ENCODE measurements around the gene WDR43.

- TF ChIP-seq CTCF (IDR thresholded peaks at IDR 0.05; ENCODE audit: low read depth, low read length, missing input control) (no peak), TAF1 (conservative IDR thresholded peaks at IDR 0.05) (no peak), RAD21 (IDR thresholded peaks at IDR 0.05) (no peak), YY1 (IDR thresholded peaks at IDR 0.05) (no peak), ATF3 (IDR thresholded peaks at IDR 0.05) (no peak), FOXA1 (IDR thresholded peaks at IDR 0.05) (no peak), SP1 (IDR thresholded peaks at IDR 0.05) (no peak)
Measured at GRCh38 chr2:28941008-28941407, 46.5 kb downstream of the WDR43 start.

All from liver (tissue), 3 donors.